ENCODE data around the gene LTB.
"Not testable (repeated sequence)": the region's sequence is repeated elsewhere in the genome, so short reads cannot be mapped to it uniquely, and the experiment has no call there.

Gene LTB

GRCh38 chr6:31609519-31610406, 27.5 kb upstream of the LTB start:
- no peak for DNase-seq

- DNase-seq, result no peak
Measured at GRCh38 chr6:31607317-31607716, 25.1 kb upstream of the LTB start.

GRCh38 chr6:31597006-31597405, 14.8 kb upstream of the LTB start:
- peak; percentile 41 for DNase-seq

GRCh38 chr6:31592396-31592771, 10.2 kb upstream of the LTB start:
- no peak for DNase-seq

GRCh38 chr6:31590691-31591090, 8.5 kb upstream of the LTB start:
- not testable (repeated sequence) for DNase-seq

GRCh38 chr6:31588871-31589650, 6.8 kb upstream of the LTB start:
- no peak for DNase-seq

- DNase-seq, result no peak
Measured at GRCh38 chr6:31587791-31588777, 5.9 kb upstream of the LTB start.

GRCh38 chr6:31586599-31587281, 4.5 kb upstream of the LTB start:
- DNase-seq, result no peak

GRCh38 chr6:31586008-31586407, 3.8 kb upstream of the LTB start, which contains the start of gene LST1:
TSS of gene LST1 (plus strand) at chr6:31586277. CDS start at chr6:31587300, 1,023 bp downstream.
- no peak for DNase-seq

GRCh38 chr6:31585491-31585890, 3.3 kb upstream of the LTB start:
- no peak for DNase-seq

- no peak for DNase-seq
Measured at GRCh38 chr6:31581434-31582229, 592 bp downstream of the LTB start.

GRCh38 chr6:31580807-31581433, 1.3 kb downstream of the LTB start:
- peak; percentile 81 for DNase-seq

GRCh38 chr6:31580438-31580740, 1.8 kb downstream of the LTB start:
- DNase-seq, result no peak

GRCh38 chr6:31579546-31580437, 2.4 kb downstream of the LTB start:
- DNase-seq, result no peak

- DNase-seq, result no peak
Measured at GRCh38 chr6:31579119-31579505, 3.1 kb downstream of the LTB start.

- DNase-seq, result no peak
Measured at GRCh38 chr6:31578184-31579118, 3.8 kb downstream of the LTB start.

- no peak for DNase-seq
Measured at GRCh38 chr6:31577579-31577966, 4.7 kb downstream of the LTB start.

- DNase-seq, result no peak
Measured at GRCh38 chr6:31576897-31577578, 5.2 kb downstream of the LTB start.

Measured in fibroblast of skin of back (primary cell).